A549 treated with CpdA at 1 μM for 4 hours (cell line): ENCODE data around the gene TBC1D10B. TPM values are rescaled to one million over a fixed set of nuclear protein-coding genes. Genes with fewer than 3 reads are reported as not detected.

Source experiments
- total RNA-seq: library from RNA; stranded (reverse); fragments of 200-300 nt; extraction: Qiagen RNA extraction; gene quantifications from 5 replicates; pipeline ENCODE4 v1.2.3, GENCODE V29; 2022; ENCODE audit warnings: low read depth

TBC1D10B gene, protein sequence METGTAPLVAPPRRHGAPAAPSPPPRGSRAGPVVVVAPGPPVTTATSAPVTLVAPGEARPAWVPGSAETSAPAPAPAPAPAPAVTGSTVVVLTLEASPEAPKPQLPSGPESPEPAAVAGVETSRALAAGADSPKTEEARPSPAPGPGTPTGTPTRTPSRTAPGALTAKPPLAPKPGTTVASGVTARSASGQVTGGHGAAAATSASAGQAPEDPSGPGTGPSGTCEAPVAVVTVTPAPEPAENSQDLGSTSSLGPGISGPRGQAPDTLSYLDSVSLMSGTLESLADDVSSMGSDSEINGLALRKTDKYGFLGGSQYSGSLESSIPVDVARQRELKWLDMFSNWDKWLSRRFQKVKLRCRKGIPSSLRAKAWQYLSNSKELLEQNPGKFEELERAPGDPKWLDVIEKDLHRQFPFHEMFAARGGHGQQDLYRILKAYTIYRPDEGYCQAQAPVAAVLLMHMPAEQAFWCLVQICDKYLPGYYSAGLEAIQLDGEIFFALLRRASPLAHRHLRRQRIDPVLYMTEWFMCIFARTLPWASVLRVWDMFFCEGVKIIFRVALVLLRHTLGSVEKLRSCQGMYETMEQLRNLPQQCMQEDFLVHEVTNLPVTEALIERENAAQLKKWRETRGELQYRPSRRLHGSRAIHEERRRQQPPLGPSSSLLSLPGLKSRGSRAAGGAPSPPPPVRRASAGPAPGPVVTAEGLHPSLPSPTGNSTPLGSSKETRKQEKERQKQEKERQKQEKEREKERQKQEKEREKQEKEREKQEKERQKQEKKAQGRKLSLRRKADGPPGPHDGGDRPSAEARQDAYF
- 25.3 to 35.6 TPM (median 33.7 TPM) in 5 replicates for total RNA-seq

DNA sequence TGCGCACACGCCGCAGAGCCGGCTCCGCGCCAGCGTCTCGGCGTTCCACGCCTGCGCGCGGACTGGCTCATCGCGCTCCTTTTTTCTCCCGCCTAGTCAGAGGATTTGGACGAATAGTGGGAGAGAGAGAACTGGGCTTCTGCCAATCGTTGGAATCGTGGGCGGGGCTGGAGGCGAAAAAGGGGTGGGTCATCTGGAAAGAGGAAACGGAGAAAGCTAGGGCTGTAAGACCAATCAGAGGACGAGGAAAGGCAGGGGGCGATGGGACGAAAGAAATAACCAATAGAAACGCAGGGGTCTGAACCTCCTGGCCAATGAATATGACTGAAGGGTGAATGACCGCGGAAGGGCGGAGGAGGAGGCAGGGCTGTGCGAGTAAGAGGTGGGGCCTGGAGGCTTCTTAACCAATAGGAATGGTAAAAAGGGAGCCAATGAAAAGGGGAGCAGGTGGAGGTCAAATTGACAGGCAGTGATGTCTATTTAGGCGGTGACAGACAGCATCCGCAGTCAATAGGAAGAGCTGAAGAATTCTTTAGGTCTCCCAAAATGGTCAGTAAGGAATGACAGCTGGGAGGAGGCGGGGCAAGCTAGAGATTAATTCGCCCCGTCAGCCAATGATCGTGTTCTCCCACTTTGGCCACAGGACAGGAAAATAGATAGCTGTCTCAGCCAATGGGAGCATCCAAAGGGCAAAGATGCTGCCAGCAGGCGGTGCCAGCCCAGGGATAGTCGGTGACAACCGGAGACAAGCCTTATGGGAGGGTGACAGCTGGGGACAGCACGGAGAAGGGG is at the start of gene TBC1D10B:
Gene TBC1D10B, minus strand, starts transcription at position 39 of the 792 bp plus-strand sequence. CDS start 311 bp downstream, outside the sequence.

GRCh38 chr16:30407102-30407803 is 37.0 kb upstream of the TBC1D10B start, which contains the start of gene ZNF771:
Gene ZNF771 (plus strand): TSS chr16:30407606. CDS start chr16:30408054, 448 bp downstream.

GRCh38 chr16:30395155-30395991 is 25.1 kb upstream of the TBC1D10B start, which contains the start of gene ZNF48:
Gene ZNF48 (plus strand): TSS chr16:30395420. CDS start chr16:30395795, 375 bp downstream.

DNA sequence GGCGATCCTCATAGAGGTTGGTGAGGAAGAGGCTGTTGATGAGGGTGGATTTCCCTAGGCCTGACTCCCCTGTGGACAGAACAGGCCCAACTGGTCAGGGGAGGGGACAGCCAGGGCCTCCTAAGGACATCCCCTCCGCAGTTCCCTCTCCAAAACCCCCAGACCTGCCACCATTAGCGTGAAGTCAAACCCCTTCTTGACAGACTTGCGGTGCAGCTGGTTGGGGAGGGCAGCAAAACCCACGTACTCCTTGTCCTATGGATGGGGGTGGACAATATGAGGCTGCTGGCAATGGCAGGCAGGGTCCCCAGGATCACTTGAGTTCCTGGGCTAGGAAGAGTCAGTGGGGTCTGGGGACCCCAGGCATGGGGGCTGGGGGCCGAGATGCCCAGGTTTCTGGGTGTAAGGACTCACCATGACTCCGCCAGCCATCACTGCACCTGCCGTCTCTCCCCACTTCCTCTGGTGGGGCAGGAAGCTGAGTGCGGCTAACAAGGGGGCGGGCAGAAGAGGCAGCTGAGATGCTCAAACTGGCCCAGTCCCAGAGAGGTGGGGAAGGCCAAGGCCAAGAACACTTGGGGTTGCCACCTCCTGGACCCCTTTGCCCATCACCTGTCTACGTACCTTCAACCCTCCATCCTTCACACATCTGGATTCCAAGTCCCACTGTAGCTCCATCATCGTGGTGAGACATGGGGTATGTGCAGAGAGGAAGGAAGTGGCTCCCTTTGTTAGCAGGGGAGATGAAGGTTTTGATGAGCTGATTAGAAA is 12.0 kb upstream of the TBC1D10B start, which contains the start of gene SEPTIN1:
Gene SEPTIN1, minus strand, starts transcription at position 451 of the 771 bp plus-strand sequence. Its CDS starts 19 bp downstream, at position 432.

GRCh38 chr16:30374538-30374937 is 4.2 kb upstream of the TBC1D10B start, which contains the start of gene MYL11:
Gene MYL11 (plus strand): TSS chr16:30374802. CDS start chr16:30374858, 56 bp downstream.

DNA sequence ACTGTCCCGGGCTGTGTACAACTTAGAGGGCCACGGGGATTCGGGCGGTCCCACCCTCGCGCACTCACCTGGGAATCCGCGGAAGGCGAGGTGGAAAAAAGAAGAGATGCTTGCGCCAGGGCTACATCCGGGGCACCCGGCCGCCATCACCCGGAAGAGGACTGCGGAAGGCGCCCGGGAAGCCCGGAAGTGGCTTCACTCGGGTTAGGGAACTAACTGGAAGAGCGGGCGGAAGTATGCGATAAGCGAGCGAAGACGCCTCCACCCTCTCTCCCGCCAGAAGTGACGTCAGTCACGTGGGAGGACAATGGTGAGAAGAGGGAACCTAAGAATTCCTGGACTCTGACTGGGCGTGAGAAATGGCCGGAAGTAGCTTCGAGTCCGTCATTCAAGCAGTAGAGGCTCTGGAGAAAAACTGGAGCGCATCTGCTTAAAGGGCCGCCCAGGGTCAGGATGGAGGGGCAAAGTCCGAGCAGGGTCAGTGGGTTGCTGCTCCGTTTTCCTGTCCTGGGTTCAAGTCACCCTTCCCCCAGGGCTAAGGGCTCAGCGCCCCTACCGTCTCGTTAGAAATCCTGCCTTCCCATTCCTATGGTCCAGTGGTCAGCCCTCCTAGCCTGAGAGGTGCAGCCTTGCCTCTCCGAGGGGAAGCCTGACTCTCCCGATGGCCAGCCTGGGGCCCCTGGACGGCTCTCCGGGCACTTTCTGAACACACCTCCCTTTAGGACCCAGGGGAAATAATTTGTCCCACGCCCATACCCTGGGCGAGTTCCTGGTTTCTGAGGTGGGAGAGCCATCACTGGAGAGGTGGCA is 14.9 kb downstream of the TBC1D10B start, which contains the start of gene CD2BP2:
Gene CD2BP2, minus strand, starts transcription at position 165 of the 810 bp plus-strand sequence. CDS start 627 bp downstream, outside the sequence.

Other genes with a start within 250 kb of the TBC1D10B start
- gene MAPK3, start 247.3 kb downstream of the TBC1D10B start, total RNA-seq, result 31.6 to 37.3 TPM (median 34.5 TPM) in 5 replicates
- gene CORO1A, start 186.9 kb downstream of the TBC1D10B start, total RNA-seq, result 2.6 to 6.0 TPM (median 3.1 TPM) in 5 replicates
- gene BOLA2B, start 176.8 kb downstream of the TBC1D10B start, total RNA-seq, result 149 to 252 TPM (median 217 TPM) in 5 replicates
- gene SLX1A, start 176.6 kb downstream of the TBC1D10B start, total RNA-seq, result 7.2 to 24.4 TPM (median 12.9 TPM) in 5 replicates
- gene SULT1A3, start 171.2 kb downstream of the TBC1D10B start, total RNA-seq, result 4.2 to 10.3 TPM (median 8.6 TPM) in 5 replicates
- 2.2 to 2.9 TPM (median 2.5 TPM) in 5 replicates for gene NPIPB13, start 122.0 kb downstream of the TBC1D10B start, total RNA-seq
- 59.6 to 69.1 TPM (median 68.3 TPM) in 5 replicates for gene CD2BP2, start 15.2 kb downstream of the TBC1D10B start, total RNA-seq
- 0.17 to 0.64 TPM (median 0.42 TPM) in 3 of 5 replicates, not detected in the others for gene MYL11, start 4.3 kb upstream of the TBC1D10B start, total RNA-seq
- gene SEPTIN1, start 12.1 kb upstream of the TBC1D10B start, total RNA-seq, result 1.4 to 2.2 TPM (median 1.8 TPM) in 5 replicates
- 10.4 to 14.2 TPM (median 12.3 TPM) in 5 replicates for gene ZNF48, start 24.9 kb upstream of the TBC1D10B start, total RNA-seq
- gene ZNF771, start 37.1 kb upstream of the TBC1D10B start, total RNA-seq, result 2.8 to 6.4 TPM (median 5.7 TPM) in 5 replicates
- 105 to 146 TPM (median 134 TPM) in 5 replicates for gene DCTPP1, start 59.5 kb upstream of the TBC1D10B start, total RNA-seq
- gene SEPHS2, start 75.4 kb upstream of the TBC1D10B start, total RNA-seq, result 51.5 to 56.6 TPM (median 52.3 TPM) in 5 replicates
- 0.08 to 0.22 TPM (median 0.10 TPM) in 3 of 5 replicates, not detected in the others for gene ITGAL, start 102.2 kb upstream of the TBC1D10B start, total RNA-seq
- gene ZNF768, start 156.1 kb upstream of the TBC1D10B start, total RNA-seq, result 32.6 to 49.0 TPM (median 48.3 TPM) in 5 replicates
- gene ZNF747, start 164.4 kb upstream of the TBC1D10B start, total RNA-seq, result 2.8 to 4.9 TPM (median 4.4 TPM) in 5 replicates
- 5.0 to 6.8 TPM (median 6.1 TPM) in 5 replicates for gene ZNF764, start 187.9 kb upstream of the TBC1D10B start, total RNA-seq
- gene ZNF688, start 201.2 kb upstream of the TBC1D10B start, total RNA-seq, result 6.3 to 8.5 TPM (median 7.6 TPM) in 5 replicates
- not detected in 5 replicates for gene ZNF785, start 215.2 kb upstream of the TBC1D10B start, total RNA-seq
- 7.6 to 10.3 TPM (median 9.2 TPM) in 5 replicates for gene ZNF689, start 239.9 kb upstream of the TBC1D10B start, total RNA-seq